HG02642 (cell line): ENCODE results near the gene BSDC1.

Experiments
- ATAC-seq: cut with Tn5 transposase; IDR thresholded peaks from one replicate; pipeline ENCODE4 v1.9.1; 2021; ENCODE audit warnings: mild to moderate bottlenecking; ENCODE audit not compliant: unreplicated experiment, poor library complexity

Gene BSDC1

GRCh38 chr1:32316903-32317277, 77.4 kb downstream of the BSDC1 start:
- peak; percentile 12 for ATAC-seq
